H1 (cell line): ENCODE data around the gene ILK. TPM values are rescaled to one million over a fixed set of nuclear protein-coding genes. Genes with fewer than 3 reads are reported as not detected.
A peak's percentile ranks its signal among the peaks of the same experiment; 100 is the strongest.

Experiments
- CTCF ChIA-PET: fragments of 300-600 bp; sonication (Branson Sonifier 250); formaldehyde crosslinking; loops from one replicate; lab custom pipeline; 2021; ENCODE audit not compliant: partially characterized antibody; lab: Charles Lee
- POLR2A ChIA-PET: fragments of 300-600 bp; sonication (Branson Sonifier 250); formaldehyde crosslinking; loops from one replicate; lab custom pipeline; 2021; ENCODE audit warnings: inconsistent platforms; ENCODE audit not compliant: partially characterized antibody; lab: Charles Lee
- DNase-seq, 2 experiments: peaks; one replicate each; pipeline versions ENCODE4 v3.0.0 to v3.0.0-alpha.2; 2010 to 2022; ENCODE audit warnings: low spot score in 2 of 2, low read depth in 1 of 2, mixed read lengths in 1 of 2
- FAIRE-seq: peaks from 2 replicates; lab custom pipeline; 2011; peaks lifted over from hg19 to GRCh38; lab: Jason Lieb, UNC
- H2AFZ ChIP-seq: 2 replicates; pipeline ENCODE4 v1.8.1; 2012; ENCODE audit warnings: low read length, inconsistent platforms
- H2AK5ac ChIP-seq: 2 replicates; pipeline ENCODE4 v1.6.1; 2013; ENCODE audit warnings: low read depth, low read length
- H2BK120ac ChIP-seq: replicated peaks from 2 replicates; pipeline ENCODE3; 2013; ENCODE audit warnings: low read depth, low read length, inconsistent platforms
- H2BK12ac ChIP-seq: 2 replicates; pipeline ENCODE4 v1.6.1; 2013; ENCODE audit warnings: low read depth, low read length
- H2BK15ac ChIP-seq: 2 replicates; pipeline ENCODE4 v1.6.1; 2013; ENCODE audit warnings: low read length
- H2BK20ac ChIP-seq: 2 replicates; pipeline ENCODE4 v1.6.1; 2013; ENCODE audit warnings: low read length
- H2BK5ac ChIP-seq: 2 replicates; pipeline ENCODE4 v1.6.1; 2013; ENCODE audit warnings: low read depth, low read length
- H3K14ac ChIP-seq: 2 replicates; pipeline ENCODE4 v1.6.1; 2013; ENCODE audit warnings: inconsistent platforms; ENCODE audit not compliant: insufficient read length
- H3K18ac ChIP-seq: 2 replicates; pipeline ENCODE4 v1.6.1; 2013; ENCODE audit warnings: low read length; ENCODE audit errors: extremely low read depth
- H3K23ac ChIP-seq: 2 replicates; pipeline ENCODE4 v1.6.1; 2013; ENCODE audit warnings: inconsistent platforms; ENCODE audit not compliant: insufficient read length
- H3K23me2 ChIP-seq: 2 replicates; pipeline ENCODE4 v1.6.1; 2013; ENCODE audit warnings: low read depth, low read length
- H3K27ac ChIP-seq: 2 replicates; pipeline ENCODE4 v1.6.1; 2011; ENCODE audit warnings: low read depth, low read length, inconsistent platforms
- H3K27me3 ChIP-seq, 4 experiments: replicated peaks in 1 of 4; 1 replicate in 1 of 4; 2 replicates in 3 of 4; pipeline versions ENCODE4 v1.6.1 to v1.8.1; 2011 to 2013; ENCODE audit warnings: low read length in 3 of 4, mild to moderate bottlenecking in 3 of 4, inconsistent platforms in 2 of 4, mixed read lengths in 2 of 4, moderate library complexity in 1 of 4; ENCODE audit not compliant: control insufficient read depth in 3 of 4, insufficient read depth in 3 of 4; ENCODE audit errors: extremely low read depth in 1 of 4
- H3K36me3 ChIP-seq, 4 experiments: 2 replicates each; pipeline versions ENCODE4 v1.6.1 to v1.8.1; 2011 to 2013; ENCODE audit warnings: mild to moderate bottlenecking in 4 of 4, low read length in 3 of 4, moderate library complexity in 2 of 4, control low read depth in 1 of 4, inconsistent platforms in 1 of 4; ENCODE audit not compliant: insufficient read depth in 4 of 4, control insufficient read depth in 2 of 4
- H3K4ac ChIP-seq: replicated peaks from 2 replicates; pipeline ENCODE3; 2013; ENCODE audit warnings: low read length, low read depth, mixed read lengths, inconsistent platforms; ENCODE audit not compliant: insufficient read length
- H3K4me1 ChIP-seq, 4 experiments: replicated peaks in 1 of 4; 1 replicate in 1 of 4; 2 replicates in 3 of 4; pipeline versions ENCODE4 v1.6.1 to v1.8.1; 2011 to 2013; ENCODE audit warnings: low read length in 3 of 4, inconsistent platforms in 2 of 4, mixed read lengths in 1 of 4; ENCODE audit not compliant: insufficient read depth in 4 of 4, control insufficient read depth in 3 of 4
- H3K4me2 ChIP-seq, 2 experiments: 2 replicates each; pipeline versions ENCODE4 v1.6.1 to v1.8.1; 2011 to 2013; ENCODE audit warnings: low read depth in 2 of 2, low read length in 2 of 2, control low read depth in 1 of 2, inconsistent platforms in 1 of 2, mild to moderate bottlenecking in 1 of 2; ENCODE audit not compliant: insufficient read depth in 1 of 2
- H3K4me3 ChIP-seq, 4 experiments: fragments of 200-600, 300-600 bp in 1 of 4; sonication (generic), shearing (Covaris generic), sonication (Bioruptor Twin) in 1 of 4; 2 replicates each; pipeline versions ENCODE4 v1.5.1 to v1.8.1; 2011 to 2016; ENCODE audit warnings: low read length in 4 of 4, low read depth in 3 of 4, control low read depth in 2 of 4, inconsistent platforms in 2 of 4, mild to moderate bottlenecking in 2 of 4, mixed read lengths in 1 of 4, moderate library complexity in 1 of 4; ENCODE audit not compliant: insufficient read depth in 2 of 4; ENCODE audit errors: extremely low read depth in 1 of 4
- H3K56ac ChIP-seq: replicated peaks from 2 replicates; pipeline ENCODE3; 2013; ENCODE audit warnings: low read depth, mild to moderate bottlenecking, mixed read lengths, low read length, inconsistent platforms; ENCODE audit not compliant: insufficient read length
- H3K79me1 ChIP-seq: 2 replicates; pipeline ENCODE4 v1.6.1; 2013; ENCODE audit warnings: low read depth, low read length, control low read depth
- H3K79me2 ChIP-seq, 2 experiments: 2 replicates each; pipeline versions ENCODE4 v1.6.1 to v1.8.1; 2012 to 2013; ENCODE audit warnings: low read length in 2 of 2, mild to moderate bottlenecking in 2 of 2, inconsistent platforms in 1 of 2; ENCODE audit not compliant: insufficient read depth in 2 of 2, control insufficient read depth in 1 of 2
- H3K9ac ChIP-seq, 4 experiments: replicated peaks in 1 of 4; 1 replicate in 1 of 4; 2 replicates in 3 of 4; pipeline versions ENCODE4 v1.6.1 to v1.8.1; 2011 to 2013; ENCODE audit warnings: low read depth in 3 of 4, low read length in 3 of 4, control low read depth in 2 of 4, mild to moderate bottlenecking in 2 of 4, moderate library complexity in 2 of 4, inconsistent platforms in 1 of 4; ENCODE audit errors: extremely low read depth in 1 of 4
- H3K9me3 ChIP-seq, 2 experiments: 2 replicates each; pipeline versions ENCODE4 v1.6.1 to v1.8.1; 2012 to 2013; ENCODE audit warnings: mild to moderate bottlenecking in 2 of 2, moderate library complexity in 2 of 2, control low read depth in 1 of 2, inconsistent platforms in 1 of 2, low read depth in 1 of 2, low read length in 1 of 2, mixed read lengths in 1 of 2; ENCODE audit not compliant: insufficient read depth in 2 of 2
- H4K20me1 ChIP-seq, 2 experiments: replicated peaks in 1 of 2; 2 replicates each; pipeline versions ENCODE3 to v1.8.1; 2011 to 2013; ENCODE audit warnings: inconsistent platforms in 2 of 2, low read length in 2 of 2, mild to moderate bottlenecking in 1 of 2; ENCODE audit not compliant: insufficient read depth in 2 of 2, control insufficient read depth in 1 of 2
- H4K5ac ChIP-seq: 2 replicates; pipeline ENCODE4 v1.6.1; 2013; ENCODE audit warnings: low read length, low read depth, mixed read lengths, inconsistent platforms; ENCODE audit not compliant: insufficient read length
- H4K8ac ChIP-seq: 2 replicates; pipeline ENCODE4 v1.8.0; 2013; ENCODE audit warnings: mild to moderate bottlenecking, moderate library complexity, low read length, inconsistent platforms; ENCODE audit not compliant: insufficient read depth; ENCODE audit errors: extremely low read depth
- H4K91ac ChIP-seq: replicated peaks from 2 replicates; pipeline ENCODE3; 2013; ENCODE audit warnings: low read length, mixed read lengths, inconsistent platforms; ENCODE audit not compliant: insufficient read length
- CHD2 ChIP-seq: IDR thresholded peaks from 2 replicates; pipeline ENCODE4 v1.6.1; 2012; ENCODE audit warnings: low read length, improper control_type of control experiment
- CREB1 ChIP-seq: IDR thresholded peaks from 2 replicates; pipeline ENCODE4 v1.6.1; 2012; ENCODE audit warnings: inconsistent platforms
- EZH2 ChIP-seq: fragments of 200-600 bp; sonication (generic); IDR thresholded peaks from 2 replicates; pipeline ENCODE4 v1.7.1; 2012; ENCODE audit warnings: low read depth, mild to moderate bottlenecking, moderate library complexity, low read length, inconsistent platforms; ENCODE audit not compliant: severe bottlenecking
- JUN ChIP-seq: IDR thresholded peaks from 2 replicates; pipeline ENCODE4 v1.6.1; 2011; ENCODE audit warnings: low read depth, mild to moderate bottlenecking, improper control_type of control experiment, low read length
- POLR2AphosphoS5 ChIP-seq: IDR thresholded peaks from 2 replicates; pipeline ENCODE4 v1.6.1; 2011; ENCODE audit warnings: low read depth, low read length
- SUZ12 ChIP-seq: fragments of 200-600 bp; sonication (generic); IDR thresholded peaks from 2 replicates; pipeline ENCODE4 v1.6.1; 2012; ENCODE audit warnings: mild to moderate bottlenecking, inconsistent platforms, low read length, moderate library complexity, mixed read lengths
- TAF1 ChIP-seq: IDR thresholded peaks from 2 replicates; pipeline ENCODE4 v1.6.1; 2011; ENCODE audit warnings: mild to moderate bottlenecking, low read depth, low read length
- TAF7 ChIP-seq: optimal IDR thresholded peaks from 2 replicates; pipeline ENCODE3; 2011; ENCODE audit warnings: low read depth, mild to moderate bottlenecking, inconsistent platforms, low read length, moderate library complexity, borderline replicate concordance
- YY1 ChIP-seq: IDR thresholded peaks from 2 replicates; pipeline ENCODE4 v1.6.1; 2011; ENCODE audit warnings: low read depth, mild to moderate bottlenecking, low read length
- WGBS, 2 experiments: shearing (Covaris generic) in 1 of 2; methylation state at CpG; one replicate each; pipeline versions ENCODE4 v1.1.6 to v1.1.7; 2013 to 2015; ENCODE audit warnings: low lambda C conversion rate in 2 of 2, mixed read lengths in 2 of 2, inconsistent platforms in 1 of 2, low coverage in 1 of 2, missing lambda C conversion rate in 1 of 2; ENCODE audit not compliant: insufficient replicate concordance in 2 of 2, insufficient coverage in 1 of 2, insufficient read length in 1 of 2; ENCODE audit errors: extremely low coverage in 1 of 2, missing lambda C conversion rate in 1 of 2; 5-methylcytosine and 5-hydroxymethylcytosine counted together
- polyA plus RNA-seq, 7 experiments: library from polyadenylated mRNA; depleted of rRNA in 3 of 7; stranded (reverse) in 5 of 7; unstranded in 2 of 7; fragments of >200 nt in 5 of 7; fragments of 200-250 nt in 2 of 7; gene quantifications; 1 replicate in 5 of 7; 2 replicates in 1 of 7; 4 replicates in 1 of 7; pipeline versions ENCODE4 v1.2.1 to v1.2.3, GENCODE V29; 2011 to 2013; ENCODE audit warnings: missing spikeins in 2 of 7, mixed read lengths in 2 of 7
- total RNA-seq: library from RNA; stranded (reverse); fragmentation: NEBNext Ultra II Directional; extraction: Animal tissue kit (Norgen Biotek cat#: 25700); gene quantifications from 2 replicates; pipeline ENCODE4 v1.2.1, GENCODE V29; 2021
- TF ChIP-seq, protein P1 (sequence below): IDR thresholded peaks from 2 replicates; pipeline ENCODE4 v1.6.1; 2012; ENCODE audit warnings: inconsistent platforms

The ILK gene
- total and polyA plus RNA-seq, 2 of the 8 experiments (the other 6 are each of a cell fraction or from before 2014, with no cell fraction given) = 91.4 to 132 TPM

- ChIA-PET POLR2A (interaction anchor here (0.6 to 3.0 kb wide), 28 partner anchors 8 to 145 kb away, joined by 3 to 24 read pairs (median 6); partner anchors contain the start of gene MRPL17), CTCF (interaction anchor here (1.0 to 3.4 kb wide), 21 partner anchors 9 to 117 kb away, joined by 3 to 23 read pairs (median 5); partner anchors contain the start of genes ILK and RRP8)
- H3K36me3 ChIP-seq = peaks cover 17 to 41% (median 33%) of the 10 kb centered on the region in 4 experiments
- no peak within 1 kb of the TSS; the same call in 1 of the 2 replicates for H2BK15ac ChIP-seq
- H3K27ac ChIP-seq = peak within 1 kb of the TSS; percentile 94
- FAIRE-seq (peak; percentile 81), DNase-seq (peak in 1 of 2 experiments; percentile 92)
- H3K23me2 ChIP-seq = peaks cover 11% of the 10 kb centered on the region
- peak within 1 kb of the TSS; percentile 19; the same call in 1 of the 2 replicates for H2AK5ac ChIP-seq
- peak within 1 kb of the TSS; percentile 68 to 95 (median 92) for H3K9ac ChIP-seq
- peak within 1 kb of the TSS; percentile 76; the same call in 1 of the 2 replicates for H4K8ac ChIP-seq
- H4K20me1 ChIP-seq = no peaks in the 10 kb centered on the region
- H3K14ac ChIP-seq = no peak within 1 kb of the TSS
- H2BK12ac ChIP-seq = no peak within 1 kb of the TSS; the same call in 1 of the 2 replicates
- peak within 1 kb of the TSS; percentile 93 for H3K18ac ChIP-seq
- H2BK5ac ChIP-seq = peak within 1 kb of the TSS; percentile 95
- H3K4me3 ChIP-seq = peak within 1 kb of the TSS; percentile 67 to 85 (median 76)
- H4K91ac ChIP-seq = peak within 1 kb of the TSS; percentile 88
- no peak within 1 kb of the TSS for H3K23ac ChIP-seq
- H3K27me3 ChIP-seq = no peaks in the 10 kb centered on the region
- H3K4me2 ChIP-seq = peak within 1 kb of the TSS; percentile 94 to 98
- H3K79me2 ChIP-seq = peaks cover 0 to 16% of the 10 kb centered on the region in 2 experiments; a peak in 2 of 4 replicates
- H3K56ac ChIP-seq = peak within 1 kb of the TSS; percentile 91
- H3K4ac ChIP-seq = peak within 1 kb of the TSS; percentile 82
- peaks cover 3% of the 10 kb centered on the region; the same call in 1 of the 2 replicates for H3K79me1 ChIP-seq
- no peaks in the 10 kb centered on the region for H3K9me3 ChIP-seq
- H3K4me1 ChIP-seq = peaks cover 0 to 11% (median 5%) of the 10 kb centered on the region in 4 experiments; a peak in 6 of 7 replicates
- WGBS, 2 experiments = 1% methylated on average over 39 of the region's 51 CpGs; no CpG with 5 or more reads in 1 of the 2 experiments
- no peak within 1 kb of the TSS for H2BK20ac ChIP-seq
- H2AFZ ChIP-seq = peak within 1 kb of the TSS; percentile 87; the same call in 1 of the 2 replicates
- no peak within 1 kb of the TSS for H2BK120ac ChIP-seq
- H4K5ac ChIP-seq = peak within 1 kb of the TSS; percentile 92
- TF ChIP-seq YY1 = peak; percentile 17; the same call in 1 of the 2 replicates
- 0 out of 2 replicates have a peak, but pooled peaks have one; percentile 5 for TF ChIP-seq CHD2
- peak; percentile 88 for TF ChIP-seq TAF1
- TF ChIP-seq, protein P1, sequence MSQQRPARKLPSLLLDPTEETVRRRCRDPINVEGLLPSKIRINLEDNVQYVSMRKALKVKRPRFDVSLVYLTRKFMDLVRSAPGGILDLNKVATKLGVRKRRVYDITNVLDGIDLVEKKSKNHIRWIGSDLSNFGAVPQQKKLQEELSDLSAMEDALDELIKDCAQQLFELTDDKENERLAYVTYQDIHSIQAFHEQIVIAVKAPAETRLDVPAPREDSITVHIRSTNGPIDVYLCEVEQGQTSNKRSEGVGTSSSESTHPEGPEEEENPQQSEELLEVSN = peak; percentile 46
- TF ChIP-seq EZH2 = no peak
- peak; percentile 64 for TF ChIP-seq TAF7
- peak; percentile 67; the same call in 1 of the 2 replicates for TF ChIP-seq JUN
- TF ChIP-seq POLR2AphosphoS5 = peak; percentile 94; the same call in 1 of the 2 replicates
- TF ChIP-seq CREB1 = peak; percentile 94
- TF ChIP-seq SUZ12 = no peak
Observed at GRCh38 chr11:6612213-6613041, 8.9 kb downstream of the ILK start, which contains the start of gene TAF10. Gene TAF10 (minus strand): TSS chr11:6612216. CDS start chr11:6612189, 27 bp downstream.
